A549 (cell line): Measurements from ENCODE around the gene MRPS6. TPM values are rescaled to one million over a fixed set of nuclear protein-coding genes. Genes with fewer than 3 reads are reported as not detected.

ENCODE experiments used
- ATAC-seq, 2 experiments: fragments of 200-7000 bp in 1 of 2; fragments of >200 bp in 1 of 2; cut with Nextera tagmentation in 1 of 2; cut with Tn5 transposase in 1 of 2; 3 replicates each; pipeline versions ENCODE4 v1.8.0 to v1.9.1; 2018 to 2020; ENCODE audit warnings: mild to moderate bottlenecking in 1 of 2, moderate library complexity in 1 of 2
- CTCF ChIA-PET: fragments of 300-600 bp; sonication (Branson Sonifier 250); formaldehyde crosslinking; extraction: SDS; loops from one replicate; lab custom pipeline; 2021; ENCODE audit warnings: antibody characterized with exemption, inconsistent platforms; lab: Yijun Ruan, JAX
- POLR2A ChIA-PET: fragments of 350-600 bp; formaldehyde crosslinking; extraction: SDS; loops from one replicate; lab custom pipeline; 2021; ENCODE audit warnings: antibody characterized with exemption, inconsistent platforms; lab: Yijun Ruan, JAX
- DNase-seq, 2 experiments: peaks; one replicate each; pipeline versions ENCODE4 v3.0.0 to v3.0.0-alpha.2; 2011 to 2016; ENCODE audit warnings: low read depth in 1 of 2, low spot score in 1 of 2
- FAIRE-seq: peaks from 2 replicates; lab custom pipeline; 2011; peaks lifted over from hg19 to GRCh38; lab: Jason Lieb, UNC
- H3K27ac ChIP-seq, 2 experiments: fragments of >200 bp; sonication (Bioruptor Twin); formaldehyde crosslinking; 3 replicates each; pipeline ENCODE4 v1.5.1; 2016 to 2017
- H3K4me1 ChIP-seq: fragments of >200 bp; sonication (Bioruptor Twin); formaldehyde crosslinking; 3 replicates; pipeline ENCODE4 v1.6.1; 2016
- H3K4me2 ChIP-seq: fragments of >200 bp; sonication (Bioruptor Twin); formaldehyde crosslinking; 3 replicates; pipeline ENCODE4 v1.6.1; 2016
- H3K4me3 ChIP-seq: fragments of >200 bp; sonication (Bioruptor Twin); formaldehyde crosslinking; 3 replicates; pipeline ENCODE4 v1.5.1; 2016
- H3K9me3 ChIP-seq: fragments of >200 bp; sonication (Bioruptor Twin); formaldehyde crosslinking; 3 replicates; pipeline ENCODE4 v1.6.1; 2016
- BHLHE40 ChIP-seq: IDR thresholded peaks from 2 replicates; pipeline ENCODE4 v1.6.1; 2012; ENCODE audit warnings: low read depth, low read length, inconsistent platforms
- CBX2 ChIP-seq: fragments of 200-600 bp; sonication (generic); IDR thresholded peaks from 2 replicates; pipeline ENCODE4 v1.6.1; 2016; ENCODE audit warnings: low read depth, mild to moderate bottlenecking, borderline replicate concordance
- CBX8 ChIP-seq: fragments of 200-600 bp; sonication (generic); IDR thresholded peaks from 2 replicates; pipeline ENCODE4 v1.6.1; 2016
- CEBPB ChIP-seq, 2 experiments: fragments of >200 bp in 1 of 2; sonication (Bioruptor Twin) in 1 of 2; formaldehyde crosslinking in 1 of 2; IDR thresholded peaks; 2 replicates each; pipeline ENCODE4 v1.6.1; 2012 to 2016
- CHD4 ChIP-seq: fragments of 200-600 bp; sonication (generic); IDR thresholded peaks from 2 replicates; pipeline ENCODE4 v1.6.1; 2016; ENCODE audit warnings: antibody characterized with exemption, mild to moderate bottlenecking, borderline replicate concordance
- EHMT2 ChIP-seq: fragments of 200-600 bp; sonication (generic); IDR thresholded peaks from 2 replicates; pipeline ENCODE4 v1.6.1; 2016; ENCODE audit warnings: antibody characterized with exemption, low read depth, mild to moderate bottlenecking, moderate library complexity
- ELK1 ChIP-seq: fragments of 150-350 bp; IDR thresholded peaks from 2 replicates; pipeline ENCODE4 v1.6.1; 2014; ENCODE audit warnings: low read depth, mild to moderate bottlenecking, low read length
- HOXA7 ChIP-seq: fragments of 250-450 bp; sonication (Bioruptor Pico); IDR thresholded peaks from 2 replicates; pipeline ENCODE4 v1.5.0; 2020; ENCODE audit warnings: mild to moderate bottlenecking, moderate library complexity
- MAFK ChIP-seq: fragments of 450-650 bp; IDR thresholded peaks from 2 replicates; pipeline ENCODE4 v1.6.1; 2014; ENCODE audit not compliant: partially characterized antibody
- NFE2L2 ChIP-seq: fragments of 150-350 bp; conservative IDR thresholded peaks from 2 replicates; pipeline ENCODE4 v1.6.1; 2014; ENCODE audit warnings: low read length
- NPAS2 ChIP-seq: fragments of 250-450 bp; sonication (Bioruptor Pico); IDR thresholded peaks from 2 replicates; pipeline ENCODE4 v1.8.0; 2022; ENCODE audit warnings: mild to moderate bottlenecking, moderate library complexity, borderline replicate concordance
- PBX3 ChIP-seq: IDR thresholded peaks from 2 replicates; pipeline ENCODE4 v1.6.1; 2012
- RARB ChIP-seq: fragments of 250-450 bp; sonication (Bioruptor Pico); IDR thresholded peaks from 2 replicates; pipeline ENCODE4 v1.8.0; 2021; ENCODE audit warnings: mild to moderate bottlenecking, moderate library complexity
- RCOR1 ChIP-seq: fragments of 150-350 bp; IDR thresholded peaks from 2 replicates; pipeline ENCODE4 v1.6.1; 2014; ENCODE audit warnings: antibody characterized with exemption, low read length, low read depth
- RFX5 ChIP-seq: fragments of 450-650 bp; IDR thresholded peaks from 2 replicates; pipeline ENCODE4 v1.7.1; 2014; ENCODE audit warnings: antibody characterized with exemption, mild to moderate bottlenecking, moderate library complexity
- TP53 ChIP-seq: fragments of 250-450 bp; sonication (Bioruptor Pico); IDR thresholded peaks from 2 replicates; pipeline ENCODE4 v1.5.0; 2021; ENCODE audit warnings: mild to moderate bottlenecking, moderate library complexity
- USF2 ChIP-seq: fragments of 450-650 bp; IDR thresholded peaks from 2 replicates; pipeline ENCODE4 v1.6.1; 2014; ENCODE audit warnings: antibody characterized with exemption
- WGBS: methylation state at CpG from one replicate; pipeline ENCODE4 v1.1.6; 2017; ENCODE audit errors: missing lambda C conversion rate; 5-methylcytosine and 5-hydroxymethylcytosine counted together
- polyA plus RNA-seq, 4 experiments: library from polyadenylated mRNA; depleted of rRNA in 3 of 4; stranded (reverse); fragments of >200 nt; fragmentation: RNase III in 1 of 4; extraction: RNeasy Plus Mini Kit Qiagen cat#74134 plus additional on column Dnase treatment in 1 of 4; gene quantifications; 2 replicates in 3 of 4; 3 replicates in 1 of 4; pipeline ENCODE4 v1.2.3, GENCODE V29; 2011 to 2017

MRPS6 gene
- polyA plus RNA-seq, 2 of the 4 experiments (the other 2 are of a cell fraction) = 26.9 to 57.4 TPM

- no peak for TF ChIP-seq ELK1
These were observed 30.0 kb upstream of the MRPS6 start (continued) for GRCh38 chr21:34043333-34043732.

GRCh38 chr21:34046917-34047316, 26.5 kb upstream of the MRPS6 start:
- FAIRE-seq = no peak
- Histone ChIP-seq H3K27ac (no peak overlapping the region), H3K4me1 (no peaks in the 10 kb centered on the region), H3K4me3 (no peak overlapping the region), H3K9me3 (no peaks in the 10 kb centered on the region), H3K4me2 (no peak overlapping the region)
- WGBS = 56% methylated on average over 6 of the region's 6 CpGs
- no peak for DNase-seq
- CTCF ChIA-PET = interaction anchor here (0.7 kb wide), 1 partner anchor 39 kb away, joined by 4 read pairs; no protein-coding TSS in a partner anchor
- no peak for TF ChIP-seq EHMT2
- TF ChIP-seq CBX8 = no peak
- TF ChIP-seq USF2 = no peak
- no peak for TF ChIP-seq CHD4
- no peak for TF ChIP-seq NPAS2 (CRISPR knock-in tag)
- no peak for TF ChIP-seq RARB (CRISPR knock-in tag)
- TF ChIP-seq RCOR1 = no peak
- no peak for TF ChIP-seq TP53 (CRISPR knock-in tag)
- no peak for TF ChIP-seq BHLHE40
- no peak for TF ChIP-seq MAFK
- TF ChIP-seq RFX5 = no peak
- no peak for ATAC-seq
- POLR2A ChIA-PET = no interaction called here

GRCh38 chr21:34047835-34048234, 25.5 kb upstream of the MRPS6 start:
- H3K27ac ChIP-seq = no peak overlapping the region
- DNase-seq (no peak), ATAC-seq (no peak), FAIRE-seq (no peak)
- H3K9me3 ChIP-seq = no peaks in the 10 kb centered on the region
- ChIA-PET POLR2A (no interaction called here), CTCF (no interaction called here)
- no peaks in the 10 kb centered on the region for H3K4me1 ChIP-seq
- TF ChIP-seq MAFK (peak; percentile 32), CBX8 (no peak)
- no peak overlapping the region for H3K4me2 ChIP-seq
- H3K4me3 ChIP-seq = no peak overlapping the region

GRCh38 chr21:34052171-34052570, 21.2 kb upstream of the MRPS6 start:
- Histone ChIP-seq H3K4me1 (no peaks in the 10 kb centered on the region), H3K9me3 (no peaks in the 10 kb centered on the region), H3K4me2 (no peak overlapping the region), H3K27ac (no peak overlapping the region), H3K4me3 (no peak overlapping the region)
- FAIRE-seq (no peak), ATAC-seq (no peak), DNase-seq (no peak)
- ChIA-PET POLR2A (no interaction called here), CTCF (no interaction called here)
- TF ChIP-seq USF2 = no peak
- no peak for TF ChIP-seq EHMT2
- TF ChIP-seq CBX2 = no peak
- no peak for TF ChIP-seq PBX3
- no peak for TF ChIP-seq CEBPB (IDR thresholded peaks at IDR 0.05)
- no peak for TF ChIP-seq NFE2L2
- TF ChIP-seq HOXA7 (CRISPR knock-in tag) = no peak
- 70% methylated on average over 5 of the region's 5 CpGs for WGBS
